Activated CD8-positive, alpha-beta memory T cell treated with anti-CD3 and anti-CD28 coated beads for 48 hours (primary cell): ENCODE results near the gene SNX10.
"Not testable (repeated sequence)": the region's sequence is repeated elsewhere in the genome, so short reads cannot be mapped to it uniquely, and the experiment has no call there.

Experiments used
- DNase-seq, 3 experiments: peaks; one replicate each; pipeline ENCODE4 v3.0.0-alpha.2; 2020; ENCODE audit warnings: low read depth in 2 of 3, low spot score in 2 of 3

Gene SNX10

GRCh38 chr7:26291699-26292538 is at the start of gene SNX10:
Gene SNX10, plus strand, starts transcription at chr7:26291862. Its CDS starts 54,581 bp downstream, at chr7:26346443.
- DNase-seq = peak in 2 of 3 experiments; percentile 27 to 54

GRCh38 chr7:26245150-26245549 is 46.5 kb upstream of the SNX10 start:
- no peak for DNase-seq

- DNase-seq = no peak
Observed at GRCh38 chr7:26250239-26250638, 41.4 kb upstream of the SNX10 start.

- DNase-seq = not testable (repeated sequence)
Observed at GRCh38 chr7:26261866-26262265, 29.8 kb upstream of the SNX10 start.

GRCh38 chr7:26265065-26265464 is 26.6 kb upstream of the SNX10 start:
- DNase-seq = no peak

GRCh38 chr7:26265499-26266075 is 26.1 kb upstream of the SNX10 start:
- DNase-seq = no peak

GRCh38 chr7:26267601-26268166 is 24.0 kb upstream of the SNX10 start:
- no peak for DNase-seq

GRCh38 chr7:26275213-26275612 is 16.4 kb upstream of the SNX10 start:
- DNase-seq = no peak

- DNase-seq = no peak
Observed at GRCh38 chr7:26278770-26279169, 12.9 kb upstream of the SNX10 start.

GRCh38 chr7:26279405-26279804 is 12.3 kb upstream of the SNX10 start:
- peak in 1 of 3 experiments; percentile 3 for DNase-seq

GRCh38 chr7:26280097-26280496 is 11.6 kb upstream of the SNX10 start:
- no peak for DNase-seq

- DNase-seq = no peak
Observed at GRCh38 chr7:26280723-26281122, 10.9 kb upstream of the SNX10 start.

GRCh38 chr7:26284477-26284876 is 7.2 kb upstream of the SNX10 start:
- DNase-seq = no peak

GRCh38 chr7:26284995-26285632 is 6.5 kb upstream of the SNX10 start:
- no peak for DNase-seq

GRCh38 chr7:26286157-26286556 is 5.5 kb upstream of the SNX10 start:
- DNase-seq = no peak

GRCh38 chr7:26288126-26288525 is 3.5 kb upstream of the SNX10 start:
- DNase-seq = not testable (repeated sequence)

GRCh38 chr7:26291251-26291650 is 411 bp upstream of the SNX10 start:
- no peak for DNase-seq

- DNase-seq = no peak
Observed at GRCh38 chr7:26292768-26293560, 1.3 kb downstream of the SNX10 start.

- DNase-seq = peak in 2 of 3 experiments; percentile 30 to 36
Observed at GRCh38 chr7:26293569-26294308, 2.1 kb downstream of the SNX10 start.

- DNase-seq = no peak
Observed at GRCh38 chr7:26295015-26295414, 3.4 kb downstream of the SNX10 start.
